HG02642 (cell line): ENCODE measurements around the gene JPT1.
"Not testable (repeated sequence)": the region's sequence is repeated elsewhere in the genome, so short reads cannot be mapped to it uniquely, and the experiment has no call there.

ENCODE experiments used
- ATAC-seq: cut with Tn5 transposase; IDR thresholded peaks from one replicate; pipeline ENCODE4 v1.9.1; 2021; ENCODE audit warnings: mild to moderate bottlenecking; ENCODE audit not compliant: unreplicated experiment, poor library complexity

Gene JPT1

GRCh38 chr17:75154195-75155106, at the start of gene JPT1:
JPT1 (minus strand) TSS chr17:75154512; CDS start chr17:75154397, 115 bp downstream.
- peak; percentile 96 for ATAC-seq

- no peak for ATAC-seq
Measured at GRCh38 chr17:75199886-75200618, 45.7 kb upstream of the JPT1 start.

- ATAC-seq: no peak
Measured at GRCh38 chr17:75194879-75195278, 40.6 kb upstream of the JPT1 start.

- no peak for ATAC-seq
Measured at GRCh38 chr17:75191584-75191983, 37.3 kb upstream of the JPT1 start.

GRCh38 chr17:75188614-75189013, 34.3 kb upstream of the JPT1 start:
- no peak for ATAC-seq

- ATAC-seq: no peak
Measured at GRCh38 chr17:75183999-75184884, 29.9 kb upstream of the JPT1 start.

- ATAC-seq: peak; percentile 80
Measured at GRCh38 chr17:75182569-75183436, 28.5 kb upstream of the JPT1 start, which contains the start of gene SUMO2. SUMO2 (minus strand) TSS chr17:75182959; CDS start chr17:75182834, 125 bp downstream.

GRCh38 chr17:75182319-75182568, 27.9 kb upstream of the JPT1 start:
- ATAC-seq: peak; percentile 34

GRCh38 chr17:75181608-75182318, 27.5 kb upstream of the JPT1 start:
- peak; percentile 6 for ATAC-seq

GRCh38 chr17:75181110-75181509, 26.8 kb upstream of the JPT1 start:
- no peak for ATAC-seq

GRCh38 chr17:75178453-75178852, 24.1 kb upstream of the JPT1 start:
- ATAC-seq: no peak

- ATAC-seq: no peak
Measured at GRCh38 chr17:75176625-75177024, 22.3 kb upstream of the JPT1 start.

- ATAC-seq: no peak
Measured at GRCh38 chr17:75174996-75175395, 20.7 kb upstream of the JPT1 start.

GRCh38 chr17:75173526-75173925, 19.2 kb upstream of the JPT1 start:
- no peak for ATAC-seq

- no peak for ATAC-seq
Measured at GRCh38 chr17:75168998-75169397, 14.7 kb upstream of the JPT1 start.

- ATAC-seq: not testable (repeated sequence)
Measured at GRCh38 chr17:75164606-75165005, 10.3 kb upstream of the JPT1 start.

- ATAC-seq: no peak
Measured at GRCh38 chr17:75163074-75163473, 8.8 kb upstream of the JPT1 start.

GRCh38 chr17:75160211-75160610, 5.9 kb upstream of the JPT1 start:
- ATAC-seq: no peak
